Stimulated activated naive B cell treated with anti-CD40 and anti-IgM and Interleukin-4, amounts not matched to agents 10 μg/mL and 1 μg/mL and 100 μg/mL, for 72 hours (primary cell): ENCODE data around the gene CHST2.

ENCODE experiments used
- ATAC-seq, 2 donors: fragments of 150-1000 bp; cut with Tn5 transposase; replicated peaks; 2 replicates each; pipeline ENCODE4 v1.10.0; 2021; ENCODE audit warnings: moderate library complexity in 1 of 2
- DNase-seq: peaks from one replicate; pipeline ENCODE4 v3.0.0; 2021
- H3K27ac Mint-ChIP-seq: one replicate; pipeline ENCODE4 v1.8.0; 2022; ENCODE audit warnings: mild to moderate bottlenecking, mixed read lengths
- H3K27me3 Mint-ChIP-seq, 2 donors: one replicate each; pipeline ENCODE4 v1.8.0; 2022; ENCODE audit warnings: mixed read lengths in 2 of 2
- H3K36me3 Mint-ChIP-seq, 2 donors: one replicate each; pipeline ENCODE4 v1.8.0; 2022; ENCODE audit warnings: mixed read lengths in 2 of 2, mild to moderate bottlenecking in 1 of 2
- H3K4me1 Mint-ChIP-seq, 2 donors: one replicate each; pipeline ENCODE4 v1.8.0; 2022; ENCODE audit warnings: mixed read lengths in 2 of 2, mild to moderate bottlenecking in 1 of 2
- H3K4me3 Mint-ChIP-seq, 2 donors: one replicate each; pipeline ENCODE4 v1.8.0; 2022; ENCODE audit warnings: mild to moderate bottlenecking in 2 of 2, mixed read lengths in 2 of 2, moderate library complexity in 1 of 2
- H3K9me3 Mint-ChIP-seq, 2 donors: one replicate each; pipeline ENCODE4 v1.8.0; 2022; ENCODE audit warnings: mixed read lengths in 2 of 2, mild to moderate bottlenecking in 1 of 2

CHST2 gene

GRCh38 chr3:143110371-143110770 is 9.2 kb upstream of the CHST2 start:
- H3K4me3 Mint-ChIP-seq = no peak overlapping the region
- H3K27me3 Mint-ChIP-seq = peaks cover 0 to 6% of the 10 kb centered on the region in 2 donors
- ATAC-seq (no peak), DNase-seq (no peak)
- no peak overlapping the region for H3K27ac Mint-ChIP-seq
- H3K9me3 Mint-ChIP-seq = peaks cover 5% of the 10 kb centered on the region in 2 donors
- H3K4me1 Mint-ChIP-seq = no peaks in the 10 kb centered on the region
- peaks cover 0 to 8% of the 10 kb centered on the region in 2 donors for H3K36me3 Mint-ChIP-seq

- H3K27ac Mint-ChIP-seq = peak overlapping the region; percentile 96
- peak overlapping the region; percentile 96 to 99 for H3K4me3 Mint-ChIP-seq
- peaks cover 0 to 3% of the 10 kb centered on the region in 2 donors for H3K27me3 Mint-ChIP-seq
- no peak for DNase-seq
- H3K4me1 Mint-ChIP-seq = peaks cover 15 to 32% of the 10 kb centered on the region in 2 donors
- no peak for ATAC-seq
- no peaks in the 10 kb centered on the region for H3K9me3 Mint-ChIP-seq
- peaks cover 13 to 15% of the 10 kb centered on the region in 2 donors for H3K36me3 Mint-ChIP-seq
Measured at GRCh38 chr3:143118630-143119008, 952 bp upstream of the CHST2 start.

GRCh38 chr3:143119974-143120715 is 574 bp downstream of the CHST2 start:
- peak overlapping the region; percentile 92 for H3K27ac Mint-ChIP-seq
- H3K4me1 Mint-ChIP-seq = peaks cover 22 to 43% of the 10 kb centered on the region in 2 donors
- peak; percentile 10 to 12 for ATAC-seq
- H3K4me3 Mint-ChIP-seq = peak overlapping the region; percentile 96 to 99
- DNase-seq = peak; percentile 27
- no peaks in the 10 kb centered on the region for H3K9me3 Mint-ChIP-seq
- H3K27me3 Mint-ChIP-seq = peaks cover 0 to 3% of the 10 kb centered on the region in 2 donors
- H3K36me3 Mint-ChIP-seq = peaks cover 17 to 20% of the 10 kb centered on the region in 2 donors

- ATAC-seq (peak; percentile 41 to 46), DNase-seq (no peak)
- H3K4me3 Mint-ChIP-seq = peak overlapping the region; percentile 59 to 99
- H3K4me1 Mint-ChIP-seq = peaks cover 26 to 50% of the 10 kb centered on the region in 2 donors
- no peak overlapping the region for H3K27ac Mint-ChIP-seq
- H3K36me3 Mint-ChIP-seq = peaks cover 22 to 24% of the 10 kb centered on the region in 2 donors
- H3K9me3 Mint-ChIP-seq = no peaks in the 10 kb centered on the region
- H3K27me3 Mint-ChIP-seq = peaks cover 0 to 3% of the 10 kb centered on the region in 2 donors
Measured at GRCh38 chr3:143120716-143121240, 1.2 kb downstream of the CHST2 start.

GRCh38 chr3:143121241-143122088 is 1.9 kb downstream of the CHST2 start:
- Mint-ChIP-seq H3K36me3 (peaks cover 26 to 28% of the 10 kb centered on the region in 2 donors), H3K4me3 (peak overlapping the region; percentile 73 to 99), H3K27ac (no peak overlapping the region), H3K9me3 (no peaks in the 10 kb centered on the region), H3K27me3 (peaks cover 0 to 3% of the 10 kb centered on the region in 2 donors), H3K4me1 (peaks cover 30 to 57% of the 10 kb centered on the region in 2 donors)
- ATAC-seq = peak; percentile 5 to 28
- peak; percentile 47 for DNase-seq

GRCh38 chr3:143122089-143122430 is 2.5 kb downstream of the CHST2 start:
- Mint-ChIP-seq H3K4me3 (peak overlapping the region; percentile 73 to 99), H3K9me3 (no peaks in the 10 kb centered on the region), H3K4me1 (peaks cover 31 to 57% of the 10 kb centered on the region in 2 donors), H3K36me3 (peaks cover 28 to 29% of the 10 kb centered on the region in 2 donors), H3K27me3 (peaks cover 0 to 3% of the 10 kb centered on the region in 2 donors), H3K27ac (no peak overlapping the region)
- DNase-seq = no peak
- no peak for ATAC-seq

- Mint-ChIP-seq H3K36me3 (peaks cover 28 to 29% of the 10 kb centered on the region in 2 donors), H3K4me1 (peaks cover 33 to 63% of the 10 kb centered on the region in 2 donors), H3K9me3 (no peaks in the 10 kb centered on the region), H3K4me3 (peak overlapping the region; percentile 73 to 99), H3K27ac (peak overlapping the region; percentile 88), H3K27me3 (no peaks in the 10 kb centered on the region)
- peak; percentile 13 to 18 for ATAC-seq
- no peak for DNase-seq
Measured at GRCh38 chr3:143122608-143123352, 3.2 kb downstream of the CHST2 start.

- Mint-ChIP-seq H3K9me3 (no peaks in the 10 kb centered on the region), H3K36me3 (peaks cover 28 to 29% of the 10 kb centered on the region in 2 donors), H3K27me3 (no peaks in the 10 kb centered on the region), H3K27ac (peak overlapping the region; percentile 88), H3K4me3 (peak overlapping the region; percentile 70 to 99), H3K4me1 (peaks cover 36 to 68% of the 10 kb centered on the region in 2 donors)
- ATAC-seq (peak; percentile 38 to 39), DNase-seq (no peak)
Measured at GRCh38 chr3:143123353-143123984, 3.9 kb downstream of the CHST2 start.

GRCh38 chr3:143124601-143125520 is 5.3 kb downstream of the CHST2 start:
- Mint-ChIP-seq H3K27ac (no peak overlapping the region), H3K9me3 (no peaks in the 10 kb centered on the region), H3K36me3 (peaks cover 28 to 34% of the 10 kb centered on the region in 2 donors), H3K27me3 (no peaks in the 10 kb centered on the region), H3K4me3 (no peak overlapping the region), H3K4me1 (peaks cover 38 to 75% of the 10 kb centered on the region in 2 donors)
- ATAC-seq (no peak), DNase-seq (no peak)

- Mint-ChIP-seq H3K4me1 (peaks cover 36 to 72% of the 10 kb centered on the region in 2 donors), H3K27ac (no peak overlapping the region)
Measured at GRCh38 chr3:143127801-143128200, 8.2 kb downstream of the CHST2 start.

GRCh38 chr3:143128227-143128955 is 8.8 kb downstream of the CHST2 start:
- no peak overlapping the region for H3K4me3 Mint-ChIP-seq
- no peak overlapping the region for H3K27ac Mint-ChIP-seq
- peaks cover 35 to 69% of the 10 kb centered on the region in 2 donors for H3K4me1 Mint-ChIP-seq
- no peak for DNase-seq
- ATAC-seq = peak; percentile 45 to 46
- H3K27me3 Mint-ChIP-seq = peaks cover 0 to 1% of the 10 kb centered on the region in 2 donors
- H3K36me3 Mint-ChIP-seq = peaks cover 24 to 28% of the 10 kb centered on the region in 2 donors
- H3K9me3 Mint-ChIP-seq = peaks cover 0 to 2% of the 10 kb centered on the region in 2 donors

More at GRCh38 chr3:143127801-143128200, 8.2 kb downstream of the CHST2 start:
- no peaks in the 10 kb centered on the region for H3K27me3 Mint-ChIP-seq
- DNase-seq (no peak), ATAC-seq (no peak)
- H3K9me3 Mint-ChIP-seq = peaks cover 0 to 2% of the 10 kb centered on the region in 2 donors
- peaks cover 22 to 28% of the 10 kb centered on the region in 2 donors for H3K36me3 Mint-ChIP-seq
- no peak overlapping the region for H3K4me3 Mint-ChIP-seq
